Activated naive CD8-positive, alpha-beta T cell treated with anti-CD3 and anti-CD28 coated beads for 36 hours (primary cell): ENCODE measurements around the gene SLC22A2. TPM values are rescaled to one million over a fixed set of nuclear protein-coding genes. Genes with fewer than 3 reads are reported as not detected.
A peak's percentile ranks its signal among the peaks of the same experiment; 100 is the strongest.
"Not testable (repeated sequence)": the region's sequence is repeated elsewhere in the genome, so short reads cannot be mapped to it uniquely, and the experiment has no call there.

ENCODE experiments used
- DNase-seq: peaks from one replicate; pipeline ENCODE4 v3.0.0; 2021
- H3K27ac Mint-ChIP-seq: one replicate; pipeline ENCODE4 v1.8.0; 2022; ENCODE audit warnings: mild to moderate bottlenecking, moderate library complexity, mixed read lengths
- H3K27me3 Mint-ChIP-seq: one replicate; pipeline ENCODE4 v1.8.0; 2022; ENCODE audit warnings: mild to moderate bottlenecking, mixed read lengths
- H3K36me3 Mint-ChIP-seq: one replicate; pipeline ENCODE4 v1.8.0; 2021; ENCODE audit warnings: mild to moderate bottlenecking, mixed read lengths
- H3K4me1 Mint-ChIP-seq: one replicate; pipeline ENCODE4 v1.8.0; 2021; ENCODE audit warnings: mixed read lengths
- H3K4me3 Mint-ChIP-seq: one replicate; pipeline ENCODE4 v1.8.0; 2022; ENCODE audit warnings: mild to moderate bottlenecking, moderate library complexity, mixed read lengths
- H3K9me3 Mint-ChIP-seq: one replicate; pipeline ENCODE4 v1.8.0; 2022; ENCODE audit warnings: mixed read lengths
- total RNA-seq, 2 experiments: library from RNA; stranded (reverse); gene quantifications; one replicate each; pipeline ENCODE4 v1.2.3, GENCODE V29; 2021

The SLC22A2 gene
- total RNA-seq, 2 experiments from 2014 or later, result not detected

- no peaks in the 10 kb centered on the region for H3K36me3 Mint-ChIP-seq
- peaks cover 2% of the 10 kb centered on the region for H3K4me1 Mint-ChIP-seq
These were observed 11.2 kb downstream of the SLC22A2 start for GRCh38 chr6:160247457-160247883.

GRCh38 chr6:160240691-160241084 is 17.9 kb downstream of the SLC22A2 start:
- H3K27ac Mint-ChIP-seq, result no peak overlapping the region
- no peak for DNase-seq
- peaks cover 7% of the 10 kb centered on the region for H3K27me3 Mint-ChIP-seq
- no peaks in the 10 kb centered on the region for H3K36me3 Mint-ChIP-seq
- peaks cover 2% of the 10 kb centered on the region for H3K9me3 Mint-ChIP-seq
- no peak overlapping the region for H3K4me3 Mint-ChIP-seq
- no peaks in the 10 kb centered on the region for H3K4me1 Mint-ChIP-seq

More at GRCh38 chr6:160247457-160247883, 11.2 kb downstream of the SLC22A2 start:
- no peak overlapping the region for H3K4me3 Mint-ChIP-seq
- H3K27me3 Mint-ChIP-seq, result peaks cover 25% of the 10 kb centered on the region
- DNase-seq, result no peak
- no peak overlapping the region for H3K27ac Mint-ChIP-seq
- H3K9me3 Mint-ChIP-seq, result no peaks in the 10 kb centered on the region

- H3K36me3 Mint-ChIP-seq, result no peaks in the 10 kb centered on the region
- H3K4me1 Mint-ChIP-seq, result no peaks in the 10 kb centered on the region
- H3K4me3 Mint-ChIP-seq, result no peak overlapping the region
- H3K9me3 Mint-ChIP-seq, result peaks cover 2% of the 10 kb centered on the region
- DNase-seq, result no peak
- peaks cover 7% of the 10 kb centered on the region for H3K27me3 Mint-ChIP-seq
- H3K27ac Mint-ChIP-seq, result no peak overlapping the region
These were observed 18.5 kb downstream of the SLC22A2 start for GRCh38 chr6:160239929-160240690.

GRCh38 chr6:160238761-160239751 is 19.6 kb downstream of the SLC22A2 start:
- no peaks in the 10 kb centered on the region for H3K36me3 Mint-ChIP-seq
- H3K4me1 Mint-ChIP-seq, result no peaks in the 10 kb centered on the region
- no peak for DNase-seq
- H3K4me3 Mint-ChIP-seq, result no peak overlapping the region
- peaks cover 2% of the 10 kb centered on the region for H3K9me3 Mint-ChIP-seq
- H3K27ac Mint-ChIP-seq, result no peak overlapping the region
- H3K27me3 Mint-ChIP-seq, result peaks cover 7% of the 10 kb centered on the region

- Mint-ChIP-seq H3K4me3 (no peak overlapping the region), H3K4me1 (no peaks in the 10 kb centered on the region), H3K36me3 (no peaks in the 10 kb centered on the region), H3K27ac (no peak overlapping the region), H3K27me3 (peaks cover 7% of the 10 kb centered on the region), H3K9me3 (peaks cover 2% of the 10 kb centered on the region)
- DNase-seq, result no peak
These were observed 20.3 kb downstream of the SLC22A2 start for GRCh38 chr6:160238278-160238711.

- not testable (repeated sequence) for H3K36me3 Mint-ChIP-seq, H3K27me3 Mint-ChIP-seq, DNase-seq, H3K9me3 Mint-ChIP-seq, H3K4me3 Mint-ChIP-seq, H3K4me1 Mint-ChIP-seq, H3K27ac Mint-ChIP-seq
These were observed 20.9 kb downstream of the SLC22A2 start for GRCh38 chr6:160237597-160238275.

GRCh38 chr6:160236235-160236872 is 22.3 kb downstream of the SLC22A2 start:
- H3K36me3 Mint-ChIP-seq, DNase-seq, H3K4me1 Mint-ChIP-seq, H3K27me3 Mint-ChIP-seq, H3K4me3 Mint-ChIP-seq, H3K9me3 Mint-ChIP-seq, H3K27ac Mint-ChIP-seq: not testable (repeated sequence)

- Mint-ChIP-seq H3K27me3 (peaks cover 10% of the 10 kb centered on the region), H3K9me3 (peaks cover 12% of the 10 kb centered on the region)
- not testable (repeated sequence) for H3K27ac Mint-ChIP-seq, H3K36me3 Mint-ChIP-seq, DNase-seq, H3K4me3 Mint-ChIP-seq, H3K4me1 Mint-ChIP-seq
These were observed 24.5 kb downstream of the SLC22A2 start for GRCh38 chr6:160233950-160234640.

GRCh38 chr6:160227769-160228161 is 30.9 kb downstream of the SLC22A2 start:
- Mint-ChIP-seq H3K27me3 (peaks cover 16% of the 10 kb centered on the region), H3K4me1 (no peaks in the 10 kb centered on the region)

GRCh38 chr6:160227038-160227768 is 31.4 kb downstream of the SLC22A2 start:
- Mint-ChIP-seq H3K4me3 (no peak overlapping the region), H3K4me1 (no peaks in the 10 kb centered on the region), H3K27me3 (peaks cover 16% of the 10 kb centered on the region), H3K27ac (no peak overlapping the region), H3K36me3 (peaks cover 4% of the 10 kb centered on the region), H3K9me3 (peaks cover 10% of the 10 kb centered on the region)
- no peak for DNase-seq

More at GRCh38 chr6:160227769-160228161, 30.9 kb downstream of the SLC22A2 start:
- no peak for DNase-seq
- Mint-ChIP-seq H3K4me3 (no peak overlapping the region), H3K27ac (no peak overlapping the region), H3K36me3 (peaks cover 4% of the 10 kb centered on the region), H3K9me3 (peaks cover 10% of the 10 kb centered on the region)

GRCh38 chr6:160226118-160226591 is 32.5 kb downstream of the SLC22A2 start:
- H3K9me3 Mint-ChIP-seq, result peaks cover 10% of the 10 kb centered on the region
- no peaks in the 10 kb centered on the region for H3K4me1 Mint-ChIP-seq
- peaks cover 4% of the 10 kb centered on the region for H3K36me3 Mint-ChIP-seq
- peaks cover 21% of the 10 kb centered on the region for H3K27me3 Mint-ChIP-seq
- DNase-seq, result peak; percentile 18
- H3K4me3 Mint-ChIP-seq, result no peak overlapping the region
- H3K27ac Mint-ChIP-seq, result no peak overlapping the region

- H3K27ac Mint-ChIP-seq, result no peak overlapping the region
- DNase-seq, result no peak
These were observed 33.9 kb downstream of the SLC22A2 start for GRCh38 chr6:160224639-160225237.

GRCh38 chr6:160222491-160222890 is 36.1 kb downstream of the SLC22A2 start:
- H3K4me1 Mint-ChIP-seq, result no peaks in the 10 kb centered on the region
- H3K36me3 Mint-ChIP-seq, result no peaks in the 10 kb centered on the region
- H3K27ac Mint-ChIP-seq, result no peak overlapping the region
- no peak for DNase-seq
- H3K4me3 Mint-ChIP-seq, result no peak overlapping the region
- no peaks in the 10 kb centered on the region for H3K9me3 Mint-ChIP-seq
- peaks cover 17% of the 10 kb centered on the region for H3K27me3 Mint-ChIP-seq

More at GRCh38 chr6:160224639-160225237, 33.9 kb downstream of the SLC22A2 start:
- Mint-ChIP-seq H3K4me3 (no peak overlapping the region), H3K36me3 (no peaks in the 10 kb centered on the region), H3K4me1 (no peaks in the 10 kb centered on the region), H3K27me3 (peaks cover 16% of the 10 kb centered on the region), H3K9me3 (peaks cover 3% of the 10 kb centered on the region)
